Activated T-cell treated with anti-CD3 and anti-CD28 coated beads for 48 hours (primary cell): Measurements from ENCODE around the gene FGGY.
"Not testable (repeated sequence)": the region's sequence is repeated elsewhere in the genome, so short reads cannot be mapped to it uniquely, and the experiment has no call there.

ENCODE experiments used
- DNase-seq: peaks from one replicate; pipeline ENCODE4 v3.0.0-alpha.2; 2020; ENCODE audit warnings: low read depth

FGGY gene

DNA sequence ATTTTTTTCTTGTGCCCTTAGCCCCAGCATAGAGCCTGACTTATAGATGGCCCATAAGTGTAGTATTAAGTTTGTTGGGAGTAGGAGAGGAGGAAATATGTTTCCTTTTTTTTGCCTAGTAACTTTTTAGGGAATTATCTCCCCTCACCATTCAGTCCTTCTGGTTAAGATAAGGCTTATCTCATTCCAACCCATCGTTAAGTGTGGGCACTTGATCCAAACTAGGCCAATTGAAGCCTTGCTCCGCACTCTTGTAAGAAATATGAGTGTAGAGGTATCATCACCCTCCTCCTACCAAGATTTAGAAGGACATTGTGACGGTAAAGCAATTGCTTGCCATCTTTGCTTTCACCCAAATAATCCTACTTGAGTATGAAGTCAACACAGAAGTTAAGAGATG lies 8.8 kb upstream of the FGGY start:
- DNase-seq, result no peak

- no peak for DNase-seq
Observed at GRCh38 chr1:59289570-59289969, 7.3 kb upstream of the FGGY start.

- DNase-seq, result peak; percentile 6
Observed at GRCh38 chr1:59290193-59290949, 6.5 kb upstream of the FGGY start.

DNA sequence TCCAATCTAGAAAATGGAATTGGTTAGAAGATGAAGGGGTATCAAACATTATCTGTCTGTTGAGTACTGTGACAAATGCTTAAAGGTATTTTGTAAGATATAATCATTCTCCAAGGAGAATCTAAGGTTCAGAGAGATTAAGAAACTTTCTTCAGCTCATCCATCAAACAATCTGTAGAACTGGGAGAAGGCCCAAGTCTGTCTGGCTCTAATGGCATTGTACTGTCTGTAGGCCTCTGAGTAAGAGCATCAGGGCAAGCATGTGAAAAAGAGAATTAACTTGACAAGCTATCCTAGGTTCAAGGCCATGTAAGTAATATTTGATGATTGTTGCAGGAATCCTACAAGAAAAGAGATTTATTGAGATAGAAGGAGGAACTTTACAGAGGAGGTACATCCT lies 5.3 kb upstream of the FGGY start:
- DNase-seq, result no peak

DNA sequence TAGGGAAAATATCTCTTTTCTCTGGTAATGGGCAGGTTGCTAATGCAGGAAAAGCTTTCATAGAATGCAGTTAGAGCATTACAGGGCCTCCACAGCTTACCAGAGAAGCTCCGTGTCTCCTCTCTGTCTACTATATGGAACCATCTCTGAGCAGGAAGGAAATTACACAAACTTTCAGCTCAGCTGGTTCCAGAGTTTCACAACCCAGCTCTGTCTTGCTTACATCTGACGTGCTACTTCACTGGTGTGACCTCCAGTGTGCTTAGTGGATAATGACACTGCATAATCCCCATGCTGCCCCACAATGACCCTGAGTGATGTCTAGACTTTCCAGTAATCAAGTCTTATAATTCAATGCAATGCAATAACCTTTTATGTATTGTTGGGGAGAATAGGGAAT lies 4.3 kb upstream of the FGGY start:
- DNase-seq, result no peak

DNA sequence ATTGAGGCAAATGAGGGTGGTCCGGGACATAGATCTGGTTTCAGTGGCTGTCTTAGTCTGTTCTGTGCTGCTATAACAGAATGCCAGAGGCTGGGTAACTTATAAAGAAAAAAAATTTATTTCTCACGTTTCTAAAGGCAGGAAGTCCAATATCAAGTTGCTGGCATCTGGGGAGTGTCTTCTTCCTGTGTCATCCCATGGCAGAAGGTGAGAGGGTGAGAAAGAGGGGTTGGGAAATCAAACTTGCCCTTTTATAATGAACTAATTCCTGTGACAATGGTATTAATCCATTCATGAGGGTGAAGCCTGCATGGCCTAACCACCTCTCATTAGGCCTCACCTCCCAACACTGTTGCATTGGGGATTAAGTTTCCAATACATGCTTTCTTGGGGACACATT lies 3.7 kb upstream of the FGGY start:
- DNase-seq, result no peak

DNA sequence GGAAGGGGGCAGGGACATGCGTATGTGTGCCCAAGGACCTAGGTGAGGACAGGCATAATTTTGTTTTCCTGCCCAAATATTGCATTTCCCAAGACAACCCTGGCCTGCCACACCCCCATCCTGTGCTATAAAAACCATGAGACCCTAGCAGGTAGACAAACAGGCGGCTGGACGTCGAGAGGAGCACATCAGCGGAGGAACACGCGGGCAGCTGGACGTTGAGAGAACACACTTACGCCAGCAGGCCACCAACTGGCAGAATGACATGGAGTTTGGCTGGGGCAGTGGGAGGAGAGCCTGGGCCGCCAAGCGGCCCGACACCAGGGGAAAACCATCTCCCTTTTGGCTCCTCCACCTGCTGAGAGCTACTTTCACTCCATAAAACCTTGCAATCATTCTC lies 3.0 kb upstream of the FGGY start:
- no peak for DNase-seq

DNA sequence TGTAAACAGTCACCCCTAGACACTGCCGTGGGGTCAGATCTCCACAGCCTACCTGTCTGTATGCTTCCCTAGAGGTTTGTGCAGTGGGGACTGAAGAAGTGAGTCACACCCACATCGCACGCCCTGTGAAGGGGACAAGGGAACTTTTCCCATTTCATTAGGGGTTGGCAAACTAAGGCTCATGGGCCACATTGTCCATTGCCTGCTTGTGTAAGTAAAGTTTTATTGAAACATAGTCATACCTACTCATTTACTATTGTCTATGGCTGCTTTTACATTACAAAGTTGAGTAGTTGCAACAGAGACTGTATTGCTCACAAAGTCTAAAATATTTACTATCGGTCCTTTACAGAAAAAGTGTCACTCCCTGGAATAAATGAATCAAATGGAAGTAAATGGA lies 2.5 kb upstream of the FGGY start:
- DNase-seq, result no peak

GRCh38 chr1:59295618-59296017 lies 1.3 kb upstream of the FGGY start:
- no peak for DNase-seq

- no peak for DNase-seq
Observed at GRCh38 chr1:59298026-59298583, 1.2 kb downstream of the FGGY start.

DNA sequence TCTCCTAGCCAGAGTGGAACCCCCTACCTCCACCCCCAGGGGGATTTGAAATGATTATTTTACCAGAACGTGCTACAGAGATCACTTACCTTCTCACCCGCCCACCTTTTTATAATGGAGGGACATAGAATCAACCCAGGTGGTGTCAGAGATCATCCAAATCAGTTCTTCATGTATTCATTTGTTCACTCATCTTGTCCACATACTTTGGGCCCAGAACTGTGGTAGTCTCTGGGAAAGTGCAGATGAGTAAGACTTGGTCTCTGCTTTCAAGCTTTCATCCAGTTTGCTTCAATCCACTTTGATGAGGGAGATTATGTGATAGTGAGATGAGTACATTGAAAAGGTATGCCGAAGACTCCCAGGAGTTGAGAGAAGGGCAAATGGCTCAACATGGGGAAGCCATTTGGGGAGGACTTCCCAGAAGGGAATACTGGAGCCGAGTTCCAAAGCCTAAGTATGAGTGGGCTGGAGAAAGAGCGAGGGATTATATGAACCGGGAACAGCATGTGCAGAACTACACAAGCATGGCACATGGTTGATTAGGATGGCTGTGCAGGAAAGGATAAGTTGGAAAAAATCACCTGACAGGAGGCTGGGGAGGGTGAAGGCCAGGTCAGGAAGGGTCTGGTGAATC lies 1.9 kb downstream of the FGGY start:
- no peak for DNase-seq

- DNase-seq, result not testable (repeated sequence)
Observed at GRCh38 chr1:59299670-59300069, 2.8 kb downstream of the FGGY start.

GRCh38 chr1:59302297-59302696 lies 5.4 kb downstream of the FGGY start:
- DNase-seq, result no peak

- no peak for DNase-seq
Observed at GRCh38 chr1:59302871-59303270, 6.0 kb downstream of the FGGY start.

GRCh38 chr1:59305188-59305587 lies 8.3 kb downstream of the FGGY start:
- no peak for DNase-seq

DNA sequence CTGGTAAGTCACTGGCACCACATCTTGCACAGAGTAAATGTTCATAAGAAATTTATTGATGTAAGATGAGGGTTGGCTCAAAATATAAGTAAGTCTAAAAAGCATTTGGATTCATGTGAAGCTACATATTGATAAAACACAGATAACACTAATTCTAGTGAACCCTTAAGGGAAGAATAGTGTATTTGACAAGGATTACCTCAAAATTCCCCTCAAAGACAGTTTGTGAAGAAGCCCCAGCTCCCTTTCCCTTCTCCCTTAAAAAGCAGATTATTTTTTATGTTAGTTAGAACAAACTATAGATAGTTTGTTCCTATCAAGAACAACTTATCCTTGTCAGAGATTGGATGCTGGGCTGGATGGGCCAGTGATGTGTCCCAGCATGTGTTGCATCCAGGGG lies 10.7 kb downstream of the FGGY start:
- no peak for DNase-seq

- no peak for DNase-seq
Observed at GRCh38 chr1:59308839-59309238, 11.9 kb downstream of the FGGY start.

- no peak for DNase-seq
Observed at GRCh38 chr1:59309392-59309791, 12.5 kb downstream of the FGGY start.

DNA sequence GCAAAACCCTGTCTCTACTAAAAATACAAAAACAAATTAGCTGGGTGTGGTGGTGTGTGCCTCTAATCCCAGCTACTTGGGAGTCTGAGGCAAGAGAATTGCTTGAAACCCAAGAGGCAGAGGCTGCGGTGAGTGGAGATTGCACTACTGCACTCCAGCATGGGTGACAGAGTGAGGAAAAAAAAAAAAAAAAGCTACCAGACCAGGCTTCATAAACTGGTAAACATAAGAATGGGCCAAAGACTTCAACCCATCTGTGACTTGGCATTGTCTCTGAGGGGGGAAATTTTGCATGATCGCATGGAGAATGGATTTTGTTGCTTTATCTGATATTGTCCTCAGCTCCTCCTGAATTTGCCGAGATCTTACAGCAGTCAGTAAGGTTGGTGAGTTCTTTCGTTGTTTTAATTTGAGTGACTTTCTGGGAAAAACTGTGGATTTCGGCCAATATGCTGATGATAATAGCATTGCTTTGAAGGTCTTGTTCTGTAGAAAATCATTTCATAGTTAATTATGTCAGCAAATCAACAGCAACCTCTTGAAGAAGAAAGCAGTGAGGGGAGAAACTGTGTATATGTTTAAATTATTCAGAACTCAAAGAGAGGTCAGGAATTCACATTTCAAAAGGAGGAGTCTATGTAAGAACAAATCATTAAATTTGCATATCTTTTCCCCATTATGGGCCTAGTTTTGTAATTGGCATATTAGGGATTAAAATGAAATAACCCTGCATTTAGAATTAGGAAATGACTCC lies 13.1 kb downstream of the FGGY start:
- no peak for DNase-seq

- DNase-seq, result no peak
Observed at GRCh38 chr1:59310549-59311250, 13.8 kb downstream of the FGGY start.

- no peak for DNase-seq
Observed at GRCh38 chr1:59314776-59315528, 18.1 kb downstream of the FGGY start.
